Coronary artery (tissue), 2 donors: Measurements from ENCODE around the gene POGLUT2.

Experiments
- DNase-seq: peaks from one replicate; pipeline ENCODE4 v3.0.0-alpha.2; 2017; ENCODE audit warnings: low spot score
- H3K27ac ChIP-seq, 2 donors: fragments of 200-600 bp; sonication (generic); one replicate each; pipeline ENCODE4 v1.5.1; 2016 to 2019
- H3K4me3 ChIP-seq: fragments of 200-600 bp; sonication (generic); 2 replicates; pipeline ENCODE4 v1.5.1; 2016; ENCODE audit warnings: mild to moderate bottlenecking, moderate library complexity
- CTCF ChIP-seq: fragments of 200-600 bp; sonication (generic); IDR thresholded peaks from one replicate; pipeline ENCODE4 v1.5.1; 2019; ENCODE audit warnings: antibody characterized with exemption

Gene POGLUT2

GRCh38 chr13:102774214-102774568 lies 24.6 kb downstream of the POGLUT2 start:
- DNase-seq = no peak
- H3K4me3 ChIP-seq = peak overlapping the region; percentile 78
- no peak for TF ChIP-seq CTCF
- H3K27ac ChIP-seq = peak overlapping the region; percentile 61 to 91

- TF ChIP-seq CTCF = no peak
- H3K4me3 ChIP-seq = peak within 1 kb of the TSS; percentile 78
- peak; percentile 88 for DNase-seq
- H3K27ac ChIP-seq = peak within 1 kb of the TSS; percentile 61 to 91
Measured at GRCh38 chr13:102773441-102774213, 25.1 kb downstream of the POGLUT2 start, which contains the start of gene TEX30. Gene TEX30 (minus strand): TSS chr13:102773786. CDS start chr13:102770026, 3,760 bp downstream.

GRCh38 chr13:102772042-102772425 lies 26.7 kb downstream of the POGLUT2 start:
- TF ChIP-seq CTCF = no peak
- no peak for DNase-seq
- Histone ChIP-seq H3K27ac (no peak overlapping the region), H3K4me3 (no peak overlapping the region)

- DNase-seq = no peak
Measured at GRCh38 chr13:102771298-102772041, 27.3 kb downstream of the POGLUT2 start.

GRCh38 chr13:102770435-102770834 lies 28.3 kb downstream of the POGLUT2 start:
- DNase-seq = no peak
- Histone ChIP-seq H3K27ac (no peak overlapping the region), H3K4me3 (no peak overlapping the region)
- TF ChIP-seq CTCF = no peak

More at GRCh38 chr13:102771298-102772041, 27.3 kb downstream of the POGLUT2 start:
- TF ChIP-seq CTCF = no peak
- H3K4me3 ChIP-seq = no peak overlapping the region
- H3K27ac ChIP-seq = no peak overlapping the region

- Histone ChIP-seq H3K4me3 (no peak overlapping the region), H3K27ac (no peak overlapping the region)
- DNase-seq = no peak
- no peak for TF ChIP-seq CTCF
Measured at GRCh38 chr13:102769679-102770078, 29.1 kb downstream of the POGLUT2 start.
